Gastroesophageal sphincter (tissue), 4 donors: ENCODE data around the gene CARD14. TPM values are rescaled to one million over a fixed set of nuclear protein-coding genes. Genes with fewer than 3 reads are reported as not detected.

Experiments
- ATAC-seq: fragments of 150-250 bp; one replicate; pipeline ENCODE4 v1.9.1; 2016; ENCODE audit warnings: mild to moderate bottlenecking, moderate library complexity
- H3K27ac ChIP-seq, 4 donors: fragments of 200-600 bp; sonication (generic) in 3 of 4; 1 replicate in 3 of 4; 2 replicates in 1 of 4; pipeline ENCODE4 v1.5.1; 2016 to 2019
- H3K27me3 ChIP-seq: fragments of 200-600 bp; sonication (generic); one replicate; pipeline ENCODE4 v1.5.1; 2019
- H3K36me3 ChIP-seq, 2 donors: fragments of 200-600 bp; sonication (generic); one replicate each; pipeline ENCODE4 v1.5.1; 2019; ENCODE audit warnings: control low read depth in 1 of 2
- H3K4me1 ChIP-seq, 3 donors: fragments of 200-600 bp; sonication (generic); 1 replicate in 2 of 3; 2 replicates in 1 of 3; pipeline ENCODE4 v1.5.1; 2016 to 2019; ENCODE audit warnings: control low read depth in 2 of 3
- H3K4me3 ChIP-seq, 2 donors: fragments of 200-600 bp; sonication (generic); one replicate each; pipeline ENCODE4 v1.5.1; 2019; ENCODE audit warnings: mild to moderate bottlenecking in 1 of 2, moderate library complexity in 1 of 2
- H3K9me3 ChIP-seq, 3 donors: fragments of 200-600 bp; sonication (generic); one replicate each; pipeline ENCODE4 v1.5.1; 2017 to 2019; ENCODE audit warnings: control low read depth in 2 of 3
- EP300 ChIP-seq: sonication (generic); formaldehyde crosslinking; IDR thresholded peaks from one replicate; pipeline ENCODE4 v1.6.1; 2017; ENCODE audit warnings: antibody characterized with exemption, mild to moderate bottlenecking
- POLR2A ChIP-seq, 2 donors: fragments of 450-650 bp; IDR thresholded peaks; one replicate each; pipeline ENCODE4 v1.6.1; 2017; ENCODE audit warnings: antibody characterized with exemption in 2 of 2, mild to moderate bottlenecking in 2 of 2, moderate library complexity in 1 of 2
- POLR2AphosphoS5 ChIP-seq: sonication (generic); formaldehyde crosslinking; IDR thresholded peaks from one replicate; pipeline ENCODE4 v1.6.1; 2017; ENCODE audit warnings: antibody characterized with exemption
- WGBS, 2 donors: methylation state at CpG; one replicate each; pipeline ENCODE4 v1.1.5; 2018; ENCODE audit warnings: low coverage in 1 of 2; 5-methylcytosine and 5-hydroxymethylcytosine counted together
- total RNA-seq, 4 donors: library from RNA; depleted of rRNA; stranded (reverse); fragments of >200 nt; gene quantifications; one replicate each; pipeline ENCODE4 v1.1.0, GENCODE V29; 2016
- TF ChIP-seq, protein P1 (sequence below), 4 experiments: fragments of 200-600 bp in 2 of 4; fragments of 450-650 bp in 2 of 4; sonication (generic) in 1 of 4; IDR thresholded peaks; one replicate each; pipeline ENCODE4 v1.5.1; 2017 to 2019; ENCODE audit warnings: antibody characterized with exemption in 4 of 4, mild to moderate bottlenecking in 2 of 4, moderate library complexity in 2 of 4

CARD14 gene
- total RNA-seq, 4 donors from 2014 or later = 0.78 to 0.81 TPM; not detected in 2

DNA sequence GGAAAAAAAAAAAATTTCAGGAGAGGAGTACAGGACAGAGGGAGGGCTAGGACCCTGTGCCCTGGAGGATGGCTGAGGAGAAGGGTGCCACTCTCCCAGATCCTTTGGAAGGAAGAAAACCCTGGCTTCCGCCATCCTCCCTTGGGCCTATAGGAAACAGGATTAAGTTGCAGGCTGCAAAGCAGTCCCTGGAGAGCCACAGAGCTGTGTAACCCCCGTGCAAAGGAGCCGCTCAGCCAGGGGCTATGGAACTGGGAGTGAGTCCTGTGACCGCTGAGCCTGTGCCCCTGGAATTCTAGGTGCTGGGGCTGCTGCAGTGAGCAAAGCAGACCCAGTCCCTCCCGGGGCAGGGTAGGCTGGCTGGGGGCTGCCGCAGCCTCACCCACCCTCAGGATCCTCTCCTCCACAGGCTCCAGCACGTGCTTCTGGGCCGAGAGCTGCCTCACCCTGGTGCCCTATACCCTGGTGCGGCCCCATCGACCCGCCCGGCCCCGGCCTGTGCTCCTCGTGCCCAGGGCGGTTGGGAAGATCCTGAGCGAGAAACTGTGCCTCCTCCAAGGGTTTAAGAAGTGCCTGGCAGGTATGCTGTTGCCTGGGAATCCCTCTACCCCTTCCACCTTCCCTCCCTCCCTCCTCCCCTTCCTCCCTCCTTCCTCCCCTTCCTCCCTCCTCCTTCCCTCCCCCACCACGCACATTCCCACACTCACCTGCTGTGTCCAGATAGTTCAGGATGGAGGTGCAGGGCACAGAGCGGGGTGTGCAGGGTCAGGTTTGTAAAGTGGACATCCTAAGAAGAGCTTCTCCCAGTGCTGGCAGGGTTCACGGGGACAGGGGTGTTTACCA, 35.0 kb downstream of the CARD14 start:
- Histone ChIP-seq H3K4me1 (no peaks in the 10 kb centered on the region), H3K27ac (no peak overlapping the region), H3K36me3 (peaks cover 0 to 22% of the 10 kb centered on the region in 2 donors), H3K27me3 (no peaks in the 10 kb centered on the region), H3K9me3 (no peaks in the 10 kb centered on the region), H3K4me3 (no peak overlapping the region)
- no peak for ATAC-seq
- TF ChIP-seq EP300 (no peak), POLR2A (IDR thresholded peaks at IDR 0.05) (no peak), POLR2AphosphoS5 (no peak)
- TF ChIP-seq, protein P1, sequence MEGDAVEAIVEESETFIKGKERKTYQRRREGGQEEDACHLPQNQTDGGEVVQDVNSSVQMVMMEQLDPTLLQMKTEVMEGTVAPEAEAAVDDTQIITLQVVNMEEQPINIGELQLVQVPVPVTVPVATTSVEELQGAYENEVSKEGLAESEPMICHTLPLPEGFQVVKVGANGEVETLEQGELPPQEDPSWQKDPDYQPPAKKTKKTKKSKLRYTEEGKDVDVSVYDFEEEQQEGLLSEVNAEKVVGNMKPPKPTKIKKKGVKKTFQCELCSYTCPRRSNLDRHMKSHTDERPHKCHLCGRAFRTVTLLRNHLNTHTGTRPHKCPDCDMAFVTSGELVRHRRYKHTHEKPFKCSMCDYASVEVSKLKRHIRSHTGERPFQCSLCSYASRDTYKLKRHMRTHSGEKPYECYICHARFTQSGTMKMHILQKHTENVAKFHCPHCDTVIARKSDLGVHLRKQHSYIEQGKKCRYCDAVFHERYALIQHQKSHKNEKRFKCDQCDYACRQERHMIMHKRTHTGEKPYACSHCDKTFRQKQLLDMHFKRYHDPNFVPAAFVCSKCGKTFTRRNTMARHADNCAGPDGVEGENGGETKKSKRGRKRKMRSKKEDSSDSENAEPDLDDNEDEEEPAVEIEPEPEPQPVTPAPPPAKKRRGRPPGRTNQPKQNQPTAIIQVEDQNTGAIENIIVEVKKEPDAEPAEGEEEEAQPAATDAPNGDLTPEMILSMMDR (IDR thresholded peaks at IDR 0.05) = no peak
- WGBS, 2 donors = 81% methylated on average over 7 of the region's 19 CpGs; no CpG with 5 or more reads in 1 of the 2 donors

DNA sequence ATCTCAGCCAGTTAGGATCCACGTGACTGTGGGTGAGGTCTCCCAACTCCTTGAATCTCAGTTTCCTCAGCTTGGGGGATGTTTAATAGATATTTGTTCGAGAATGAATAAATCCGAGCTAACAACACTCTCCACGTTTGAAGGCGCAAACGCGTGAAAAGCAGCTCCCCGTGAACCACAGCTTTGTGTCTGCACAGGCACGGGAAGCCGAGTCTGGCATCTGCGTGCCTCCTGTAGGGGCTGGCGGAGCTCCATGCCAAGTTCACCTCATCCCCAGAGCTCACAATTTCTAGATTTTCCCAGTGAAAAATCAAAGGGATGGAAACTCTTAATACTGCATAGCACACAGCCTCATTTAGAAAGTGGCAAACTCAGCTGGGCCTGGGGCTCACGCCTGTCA, 36.0 kb downstream of the CARD14 start:
- no peak for ATAC-seq
- WGBS, 2 donors = 74 to 83% methylated on average over 5 to 11 of the region's 13 CpGs
- Histone ChIP-seq H3K36me3 (peaks cover 0 to 31% of the 10 kb centered on the region in 2 donors), H3K4me1 (no peaks in the 10 kb centered on the region), H3K9me3 (no peaks in the 10 kb centered on the region), H3K4me3 (no peak overlapping the region), H3K27me3 (no peaks in the 10 kb centered on the region), H3K27ac (no peak overlapping the region)
- no peak for TF ChIP-seq POLR2A (IDR thresholded peaks at IDR 0.05)
- TF ChIP-seq EP300 = no peak
- TF ChIP-seq, protein P1 (IDR thresholded peaks at IDR 0.05) = no peak
- no peak for TF ChIP-seq POLR2AphosphoS5

DNA sequence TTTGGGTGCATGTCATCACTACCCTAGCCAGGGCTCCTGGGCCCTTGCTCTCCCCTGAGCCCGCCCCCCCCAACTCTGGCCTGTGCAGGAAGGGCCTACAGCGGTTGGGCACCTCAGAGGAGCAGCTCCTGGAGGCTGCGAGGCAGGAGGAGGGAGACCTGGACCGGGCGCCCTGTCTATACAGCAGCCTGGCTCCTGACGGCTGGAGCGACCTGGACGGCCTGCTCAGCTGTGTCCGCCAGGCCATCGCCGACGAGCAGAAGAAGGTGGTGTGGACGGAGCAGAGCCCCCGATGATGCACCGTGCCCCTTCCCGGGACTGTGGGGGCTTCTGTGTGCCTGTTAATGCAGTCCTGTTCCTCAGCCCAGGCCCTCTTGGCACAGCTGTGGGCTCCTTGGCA, 38.2 kb downstream of the CARD14 start:
- peaks cover 0 to 54% of the 10 kb centered on the region in 2 donors for H3K36me3 ChIP-seq
- no CpG with 5 or more reads among the region's 16 CpGs for WGBS, 2 donors
- no peaks in the 10 kb centered on the region for H3K4me1 ChIP-seq
- H3K27me3 ChIP-seq = no peaks in the 10 kb centered on the region
- H3K4me3 ChIP-seq = no peak overlapping the region
- H3K9me3 ChIP-seq = no peaks in the 10 kb centered on the region
- no peak overlapping the region for H3K27ac ChIP-seq
- no peak for ATAC-seq
- no peak for TF ChIP-seq POLR2AphosphoS5
- TF ChIP-seq, protein P1 (IDR thresholded peaks at IDR 0.05) = no peak
- no peak for TF ChIP-seq POLR2A (IDR thresholded peaks at IDR 0.05)
- TF ChIP-seq EP300 = no peak

DNA sequence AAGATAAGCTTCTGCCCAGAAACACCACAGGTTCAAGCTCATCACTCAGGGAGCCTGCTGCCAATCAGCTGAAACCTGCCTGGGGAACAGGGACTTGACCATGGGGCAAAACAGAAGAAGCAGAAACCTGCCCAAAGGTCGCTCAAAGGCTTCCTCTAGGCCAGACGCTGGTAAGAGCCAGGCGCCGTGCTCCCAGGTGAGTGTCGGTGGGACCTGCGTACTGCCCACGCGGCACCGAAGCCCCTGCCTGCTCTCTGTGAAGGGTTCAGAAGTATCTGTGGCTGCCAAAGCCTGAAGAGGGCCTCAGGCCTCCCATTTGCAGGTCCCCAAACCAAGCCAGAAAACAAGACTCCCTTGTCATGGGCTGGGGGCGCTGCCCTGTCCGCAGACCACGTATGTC, 39.9 kb downstream of the CARD14 start:
- Histone ChIP-seq H3K4me3 (no peak overlapping the region), H3K27me3 (no peaks in the 10 kb centered on the region), H3K36me3 (peaks cover 0 to 71% of the 10 kb centered on the region in 2 donors), H3K9me3 (no peaks in the 10 kb centered on the region), H3K27ac (no peak overlapping the region), H3K4me1 (no peaks in the 10 kb centered on the region)
- TF ChIP-seq, protein P1 (IDR thresholded peaks at IDR 0.05) = no peak
- TF ChIP-seq EP300 (no peak), POLR2AphosphoS5 (no peak), POLR2A (IDR thresholded peaks at IDR 0.05) (no peak)
- no peak for ATAC-seq
- WGBS, 2 donors = no CpG with 5 or more reads among the region's 12 CpGs
